Measurements from ENCODE around the gene LSS.

LSS gene
- 33.5 to 69.5 (median 62.1) reads per million in 3 experiments for total RNA-seq

GRCh38 chr21:46228345-46229051 lies at the start of gene LSS:
LSS (minus strand) TSS chr21:46228774; CDS start chr21:46228745, 29 bp downstream.
- DNase-seq: peak; percentile 98

DNA sequence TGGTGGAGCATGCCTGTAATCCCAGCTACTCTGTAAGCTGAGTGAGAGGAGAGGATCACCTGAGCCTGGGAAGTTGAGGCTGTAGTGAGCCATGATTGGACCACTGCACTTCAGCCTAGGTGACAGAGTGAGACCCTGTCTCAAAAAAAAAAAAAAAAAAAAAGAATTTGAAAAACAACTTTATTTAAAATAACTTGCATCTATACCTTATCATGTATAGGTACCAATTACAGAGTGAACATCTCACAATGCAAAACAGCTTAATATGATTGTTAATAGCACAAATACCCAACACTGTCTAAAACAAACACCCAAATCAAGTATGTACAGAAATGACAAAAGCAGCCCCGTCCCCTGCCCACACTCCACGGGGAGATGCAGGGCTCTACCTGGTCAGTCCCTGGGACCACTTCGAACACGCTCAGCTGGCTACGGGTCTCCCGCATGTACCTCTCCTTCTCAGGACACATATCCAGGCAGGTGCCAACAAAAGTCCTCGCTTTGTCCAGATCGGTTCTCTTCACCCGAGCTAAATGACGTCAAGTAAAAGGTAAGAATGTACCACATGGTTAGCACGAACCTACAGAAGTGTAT lies 46.3 kb upstream of the LSS start:
- DNase-seq: no peak

GRCh38 chr21:46273341-46273740 lies 44.8 kb upstream of the LSS start:
- DNase-seq: no peak

DNA sequence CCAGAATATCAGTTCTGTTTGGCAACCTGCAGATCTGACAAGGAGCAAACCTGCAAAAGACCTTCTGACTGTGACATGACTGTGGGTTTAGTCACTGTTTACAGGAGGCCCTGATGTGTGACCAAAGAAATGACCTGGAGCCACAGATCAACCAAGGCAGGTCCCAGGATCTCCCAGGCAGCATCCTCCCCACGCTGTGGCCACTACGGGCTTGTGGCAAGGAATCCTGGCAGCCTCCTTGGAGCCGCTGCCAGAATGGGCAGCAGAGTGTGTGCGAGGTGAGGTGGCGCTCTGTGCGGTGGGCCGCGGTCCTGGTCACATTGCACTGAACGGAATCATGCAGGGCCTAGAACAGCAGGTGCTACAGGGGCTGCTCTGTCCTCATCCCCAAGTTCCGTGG lies 40.9 kb upstream of the LSS start:
- no peak for DNase-seq

- no peak for DNase-seq
These were observed 39.8 kb upstream of the LSS start for GRCh38 chr21:46268371-46268770.

- DNase-seq: no peak
These were observed 38.4 kb upstream of the LSS start for GRCh38 chr21:46266946-46267345.

DNA sequence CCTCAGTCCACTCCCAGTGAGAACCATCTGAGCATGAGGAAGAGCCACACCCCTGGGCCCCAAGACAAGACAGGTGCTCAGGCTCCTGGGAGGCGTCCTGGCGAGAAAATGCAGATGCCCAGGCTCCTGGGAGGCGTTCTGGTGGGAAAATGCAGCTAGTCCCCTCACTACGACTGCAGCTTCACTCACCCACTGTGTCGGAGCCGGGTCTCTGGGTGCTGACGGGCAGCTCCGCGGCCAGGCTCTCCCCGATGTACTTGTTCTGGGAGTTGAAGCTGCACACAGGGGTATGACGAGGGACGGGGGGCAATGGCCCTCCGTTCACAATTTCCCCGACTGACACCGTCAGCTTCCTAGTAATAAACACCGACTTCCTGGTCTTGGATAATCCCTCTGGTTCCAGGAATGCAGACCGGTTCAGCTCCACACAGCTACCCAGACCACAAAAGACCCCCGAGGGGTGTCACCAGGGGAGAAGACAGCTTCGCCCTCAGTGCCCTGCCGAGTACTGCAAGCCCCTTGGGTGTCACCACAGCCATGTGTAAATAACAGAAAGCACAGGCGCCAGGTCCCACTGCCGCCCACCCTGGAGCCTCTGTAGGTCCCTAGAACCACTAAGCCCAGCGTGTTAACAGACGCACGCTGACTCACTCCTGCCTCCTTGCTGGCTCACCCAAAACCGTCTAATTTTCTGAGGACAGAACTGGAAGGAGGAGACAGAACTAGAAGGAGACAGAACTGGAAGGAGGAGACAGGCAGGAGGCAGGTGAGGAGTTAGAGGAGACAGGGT lies 37.4 kb upstream of the LSS start:
- DNase-seq: no peak

DNA sequence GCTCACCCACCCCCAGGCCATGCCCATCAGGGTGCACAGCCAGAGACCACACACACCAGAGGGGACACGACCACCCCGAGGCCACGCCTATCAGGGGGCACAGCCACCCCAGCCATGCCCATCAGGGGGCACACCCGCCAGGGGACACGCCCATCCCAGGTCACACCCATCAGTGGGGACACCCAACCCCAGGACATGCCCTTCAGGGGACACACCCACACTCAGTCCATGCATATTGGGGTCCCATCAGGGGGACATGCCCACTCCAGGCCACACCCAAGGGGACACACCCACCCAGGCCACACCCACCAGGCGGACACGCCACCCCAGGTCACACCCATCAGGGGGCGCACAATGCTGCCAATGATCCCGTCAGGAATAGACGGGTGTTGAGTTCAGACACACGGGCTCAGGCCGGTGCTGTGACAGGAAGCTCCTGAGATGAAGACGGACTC lies 36.1 kb upstream of the LSS start:
- DNase-seq: no peak

- DNase-seq: no peak
These were observed 35.6 kb upstream of the LSS start for GRCh38 chr21:46264046-46264689.

DNA sequence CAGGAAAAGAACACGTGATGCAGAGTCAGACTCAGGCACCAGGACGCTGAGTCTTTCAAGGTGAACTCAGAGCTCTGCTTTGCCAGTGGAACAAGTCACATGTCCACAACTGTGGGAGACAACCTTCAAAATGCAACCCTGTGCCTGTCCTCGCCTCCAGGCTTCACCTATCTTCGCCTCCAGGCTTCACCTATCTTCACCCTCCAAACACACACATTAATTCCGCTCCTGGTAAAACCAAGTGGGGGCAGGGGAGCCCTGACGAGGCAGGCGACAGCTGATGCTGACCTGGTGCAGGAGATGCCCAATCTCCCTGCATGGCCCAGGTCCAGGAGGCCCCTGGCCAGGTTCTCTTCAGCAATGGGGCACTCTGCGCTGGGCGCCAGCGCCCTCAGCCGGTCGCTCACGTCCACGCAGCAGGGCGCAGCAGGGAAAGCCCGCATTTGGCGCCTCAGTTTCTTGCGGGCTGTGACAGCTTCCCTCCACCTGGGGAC lies 28.0 kb upstream of the LSS start:
- no peak for DNase-seq

- DNase-seq: no peak
These were observed 27.3 kb upstream of the LSS start for GRCh38 chr21:46255758-46256337.

DNA sequence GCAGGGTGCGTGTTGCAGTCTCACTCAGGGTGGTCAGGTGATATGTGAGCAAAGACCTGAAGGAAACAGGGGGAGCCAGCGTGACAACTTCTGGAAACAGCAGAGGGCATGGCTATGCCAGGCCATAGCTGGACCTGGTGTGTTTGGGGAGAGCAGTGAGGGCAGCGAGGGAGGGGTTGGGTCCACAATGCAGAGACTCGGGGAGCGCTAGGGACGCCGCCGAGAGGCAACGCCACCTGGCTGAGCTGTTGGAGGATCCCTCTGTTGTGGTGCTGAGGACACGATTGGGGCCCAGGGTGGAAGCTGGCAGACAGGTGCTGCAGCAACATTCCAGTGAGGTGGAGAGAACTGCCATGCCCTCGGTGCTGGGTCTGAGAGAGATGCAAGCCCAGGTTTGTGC lies 26.6 kb upstream of the LSS start:
- no peak for DNase-seq

DNA sequence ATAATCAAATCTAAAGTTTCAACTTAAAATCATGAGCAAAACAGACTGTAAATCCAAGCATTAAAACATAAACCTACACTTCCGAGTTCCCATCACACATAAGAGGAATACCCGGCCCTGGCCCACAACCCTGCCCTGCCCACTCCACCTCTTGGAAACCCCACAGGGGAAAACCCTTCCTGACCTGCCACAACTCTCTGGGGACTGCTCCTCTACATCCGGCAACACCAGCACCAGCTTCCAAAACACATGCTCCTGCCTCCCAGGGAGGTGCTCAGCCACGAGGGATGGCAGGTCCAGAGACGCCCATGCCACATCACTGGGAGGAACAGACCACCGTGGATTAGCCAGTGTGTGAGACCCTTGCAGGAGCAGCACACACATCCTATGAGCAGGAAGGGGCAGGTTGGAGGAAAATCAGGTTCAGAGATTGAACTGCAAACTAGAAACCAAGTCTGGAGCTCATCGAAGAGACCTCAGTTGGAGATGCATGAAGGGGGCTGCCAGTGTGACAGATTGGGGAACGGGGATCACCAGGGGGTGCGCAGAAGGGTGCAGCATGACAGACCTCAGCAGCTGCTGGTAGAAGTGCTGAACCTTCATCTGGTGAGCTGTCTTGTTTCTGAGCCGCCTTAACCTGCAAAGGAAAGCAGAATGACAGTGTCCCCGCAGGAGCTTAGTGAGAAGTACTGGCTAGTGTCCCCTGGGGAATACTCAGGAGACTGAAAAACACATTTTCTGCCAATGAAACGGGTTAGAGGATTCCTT lies 25.8 kb upstream of the LSS start:
- DNase-seq: no peak

GRCh38 chr21:46253610-46254124 lies 25.1 kb upstream of the LSS start:
- peak; percentile 53 for DNase-seq

DNA sequence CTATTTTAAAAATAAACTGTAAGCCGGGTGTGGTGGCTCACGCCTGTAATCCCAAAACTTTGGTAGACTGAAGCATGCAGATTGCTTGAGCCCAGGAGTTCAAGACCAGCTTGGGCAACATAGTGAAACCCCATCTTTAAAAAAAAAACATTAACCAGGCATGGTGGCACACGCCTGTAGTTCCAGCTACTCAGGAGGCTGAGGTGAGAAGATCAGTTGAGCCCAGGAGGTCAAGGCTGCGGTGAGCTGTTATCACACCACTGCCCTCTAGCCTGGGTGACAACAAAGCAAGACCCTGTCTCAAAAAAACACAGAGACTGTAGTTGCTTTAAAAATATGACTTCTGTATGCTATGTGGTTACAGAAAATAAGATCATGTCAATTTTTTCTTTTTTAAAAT lies 24.3 kb upstream of the LSS start:
- DNase-seq: no peak

- no peak for DNase-seq
These were observed 21.7 kb upstream of the LSS start for GRCh38 chr21:46250146-46250725.

GRCh38 chr21:46248827-46249226 lies 20.3 kb upstream of the LSS start:
- no peak for DNase-seq

GRCh38 chr21:46248422-46248782 lies 19.8 kb upstream of the LSS start:
- no peak for DNase-seq

DNA sequence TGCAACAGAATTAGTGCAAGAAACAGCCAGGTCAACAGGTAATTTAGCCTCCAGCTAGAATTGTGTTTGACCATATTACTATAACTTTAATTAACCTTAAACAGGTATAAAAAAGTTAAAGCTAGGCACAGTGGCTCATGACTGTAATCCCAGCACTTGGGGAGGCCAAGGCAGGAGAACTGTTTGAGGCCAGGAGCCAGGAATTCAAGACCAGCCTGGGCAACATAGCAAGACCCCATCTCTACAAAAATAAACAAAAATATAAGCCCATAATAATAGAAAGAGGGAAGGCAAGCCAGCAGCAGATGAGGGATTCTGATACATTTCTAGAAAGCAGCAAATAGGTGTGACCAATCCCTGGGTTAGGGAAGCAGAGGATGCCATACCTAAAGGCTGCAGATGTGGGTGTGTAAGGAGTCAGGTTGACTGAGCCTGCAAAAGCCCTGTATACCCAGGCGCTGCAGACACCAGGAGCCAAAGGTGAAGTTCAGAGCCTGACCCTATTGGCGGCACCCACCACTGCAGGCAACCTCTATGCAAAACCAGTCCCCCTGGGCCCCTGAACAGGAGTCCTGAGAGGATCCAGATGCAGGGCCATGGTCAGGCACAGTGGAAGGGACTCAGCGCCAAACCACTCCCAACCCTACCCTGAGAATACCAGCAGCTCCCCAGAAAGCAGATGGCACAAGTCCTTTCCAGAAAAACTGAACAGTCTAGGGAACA lies 19.3 kb upstream of the LSS start:
- DNase-seq: no peak

DNA sequence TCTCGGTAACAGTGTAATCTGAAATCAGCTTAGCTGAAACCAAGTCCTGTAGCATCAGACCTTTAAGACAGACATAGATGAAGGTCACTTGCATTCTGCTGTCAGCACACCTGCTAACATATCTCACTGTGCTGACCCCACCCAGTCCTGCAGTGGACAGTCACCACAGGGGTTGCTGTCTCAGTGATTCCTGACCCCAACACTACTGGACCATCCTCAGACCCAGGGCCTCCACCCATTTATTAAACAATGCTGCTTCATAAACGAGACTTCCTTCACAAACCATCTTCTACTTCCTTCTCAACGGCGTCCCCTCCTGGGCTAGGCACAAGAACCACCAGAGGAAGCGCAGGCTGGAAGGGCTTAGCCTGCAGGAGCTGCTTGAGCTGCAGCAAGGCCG lies 17.8 kb upstream of the LSS start:
- DNase-seq: no peak
